Measurements from ENCODE around the gene TRAF3IP1. TPM values are rescaled to one million over a fixed set of nuclear protein-coding genes. Genes with fewer than 3 reads are reported as not detected.

TRAF3IP1 gene
- total RNA-seq, 1 donor from 2014 or later = 10.8 TPM

GRCh38 chr2:238450440-238450861 is 130.1 kb downstream of the TRAF3IP1 start:
- no peak for ATAC-seq

Other genes with a start within 250 kb of the TRAF3IP1 start
- 0.40 TPM for gene ESPNL, start 220.2 kb upstream of the TRAF3IP1 start, total RNA-seq
- gene KLHL30, start 181.8 kb upstream of the TRAF3IP1 start, total RNA-seq = 0.08 TPM
- 0.44 TPM for gene ERFE, start 161.5 kb upstream of the TRAF3IP1 start, total RNA-seq
- 29.5 TPM for gene ILKAP, start 116.8 kb upstream of the TRAF3IP1 start, total RNA-seq
- 2.2 TPM for gene HES6, start 80.5 kb upstream of the TRAF3IP1 start, total RNA-seq
- 18.7 TPM for gene PER2, start 31.9 kb upstream of the TRAF3IP1 start, total RNA-seq
- 12.3 TPM for gene ASB1, start 106.4 kb downstream of the TRAF3IP1 start, total RNA-seq